ENCODE results near the gene TBX10. TPM values are rescaled to one million over a fixed set of nuclear protein-coding genes. Genes with fewer than 3 reads are reported as not detected.
"Not testable (repeated sequence)": the region's sequence is repeated elsewhere in the genome, so short reads cannot be mapped to it uniquely, and the experiment has no call there.

Gene TBX10
- total RNA-seq, 1 donor from 2014 or later = not detected

DNA sequence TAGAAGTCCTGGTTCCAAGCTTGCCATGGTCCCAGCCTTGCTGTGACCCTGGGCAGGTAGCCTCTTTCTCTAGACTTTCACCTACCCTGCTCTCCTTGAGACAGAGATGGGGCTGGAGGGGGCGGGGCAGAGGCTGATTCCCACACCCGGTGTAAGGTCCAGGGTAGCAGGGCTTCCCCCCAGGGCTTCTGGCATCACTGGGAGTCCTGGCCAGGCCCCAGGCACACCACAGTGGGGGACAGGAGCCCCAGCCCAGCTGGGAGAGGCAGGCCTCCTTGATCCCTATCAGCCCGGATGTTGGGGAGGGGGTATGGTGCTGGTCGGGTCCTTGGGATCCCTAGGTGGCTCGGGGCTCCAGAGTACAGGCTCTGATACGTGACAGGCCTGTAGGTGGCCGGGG, 8.2 kb downstream of the TBX10 start:
- no peak for DNase-seq

DNA sequence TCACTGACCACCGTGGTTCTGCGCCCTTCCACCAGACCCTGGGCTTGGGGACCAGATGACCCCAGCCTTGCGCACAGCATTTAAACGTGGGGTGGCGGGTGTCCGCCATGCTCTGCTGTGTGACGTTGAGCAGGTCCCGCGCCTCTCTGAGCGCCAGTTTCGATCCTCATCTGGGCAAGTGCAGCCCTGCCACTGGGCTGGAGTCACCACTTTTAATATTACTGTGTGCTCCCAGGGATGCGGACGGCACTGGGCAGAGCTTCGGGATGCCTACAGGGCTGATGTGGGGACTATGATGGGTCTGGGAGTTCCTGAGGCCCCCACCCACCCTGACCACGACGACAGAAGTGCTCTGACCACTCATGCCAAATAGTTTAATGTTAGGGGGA, 8.6 kb downstream of the TBX10 start:
- no peak for DNase-seq

DNA sequence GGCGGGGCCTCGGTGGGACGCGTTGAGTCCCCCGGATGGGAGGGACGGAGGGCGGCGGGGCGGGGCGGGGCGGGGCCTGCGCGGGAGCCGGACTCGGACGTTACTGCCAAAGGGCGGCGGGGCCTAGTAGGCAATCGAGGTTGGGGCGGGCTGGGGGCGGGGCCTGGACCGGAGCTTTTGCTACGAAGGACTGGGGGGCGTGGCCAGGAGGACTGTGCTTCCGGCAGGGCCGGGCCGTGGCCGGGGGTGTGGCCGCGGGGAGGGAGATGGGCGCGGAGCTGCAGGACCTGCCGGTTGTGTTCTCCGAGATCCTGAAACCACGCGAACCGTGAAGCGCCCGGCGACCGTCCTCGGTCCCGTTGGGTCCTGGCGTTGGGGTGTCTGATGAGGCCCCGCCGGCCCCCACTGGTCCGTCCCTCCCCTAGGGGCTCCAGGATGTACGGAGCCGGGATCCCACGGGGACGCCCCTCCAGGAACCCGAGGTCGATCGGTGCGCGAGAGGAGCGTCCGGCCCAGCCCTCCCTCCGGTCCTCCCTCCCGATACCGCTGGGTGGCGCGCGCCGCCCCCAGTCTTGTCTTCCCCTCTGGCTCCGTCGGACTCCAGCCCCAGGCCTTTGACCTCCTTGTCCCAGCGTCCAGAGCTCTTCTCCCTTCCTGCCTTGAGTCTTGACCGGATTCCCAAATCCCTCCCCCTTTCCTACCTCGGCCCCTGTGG, 9.2 kb downstream of the TBX10 start:
- DNase-seq = peak; percentile 95

DNA sequence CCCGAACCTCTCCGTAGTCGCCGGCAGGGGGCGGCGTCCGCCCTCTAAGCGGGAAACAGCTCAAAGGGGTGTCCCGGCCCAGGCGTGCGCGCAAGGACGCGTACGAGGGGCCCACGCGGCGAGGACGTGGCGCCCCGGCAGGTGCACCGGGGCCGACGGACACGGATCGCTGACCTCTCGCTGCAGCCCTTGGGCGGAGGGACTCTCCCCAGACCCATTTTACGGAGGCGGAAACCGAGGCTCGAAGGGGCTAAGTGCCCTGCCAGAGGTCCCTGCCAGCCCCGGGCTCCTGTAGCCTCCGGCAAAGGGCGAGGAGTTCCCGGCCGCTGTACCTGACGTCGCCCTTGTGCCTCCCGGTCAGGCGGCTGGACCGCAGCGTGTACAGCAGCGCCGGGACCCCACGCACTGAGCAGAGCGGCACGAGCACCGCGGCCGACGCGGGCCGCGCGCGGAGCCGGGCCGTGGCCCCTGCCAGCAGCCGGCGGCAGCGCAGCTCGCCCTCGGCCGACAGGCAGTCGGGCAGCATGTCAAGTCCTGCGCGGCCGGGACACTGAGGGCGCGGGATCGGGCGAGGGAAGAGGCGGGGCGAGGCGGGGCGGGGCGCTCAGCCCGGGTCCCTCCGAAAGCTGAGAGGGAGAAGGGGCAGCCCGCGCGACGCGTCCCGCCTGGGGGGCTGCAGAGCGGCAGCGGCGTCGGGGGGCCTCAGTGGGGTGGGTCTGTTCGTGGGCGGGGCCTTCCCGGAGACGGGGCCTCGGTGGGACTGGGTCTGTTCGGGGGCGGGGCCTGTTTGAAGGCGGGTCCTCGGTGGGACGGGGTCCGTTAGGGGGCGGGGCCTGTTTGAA, 10.0 kb downstream of the TBX10 start, which contains the start of gene NUDT8:
Gene NUDT8, minus strand, starts transcription at position 552 of the 842 bp plus-strand sequence. Its CDS starts 26 bp downstream, at position 526.
- peak; percentile 64 for DNase-seq

DNA sequence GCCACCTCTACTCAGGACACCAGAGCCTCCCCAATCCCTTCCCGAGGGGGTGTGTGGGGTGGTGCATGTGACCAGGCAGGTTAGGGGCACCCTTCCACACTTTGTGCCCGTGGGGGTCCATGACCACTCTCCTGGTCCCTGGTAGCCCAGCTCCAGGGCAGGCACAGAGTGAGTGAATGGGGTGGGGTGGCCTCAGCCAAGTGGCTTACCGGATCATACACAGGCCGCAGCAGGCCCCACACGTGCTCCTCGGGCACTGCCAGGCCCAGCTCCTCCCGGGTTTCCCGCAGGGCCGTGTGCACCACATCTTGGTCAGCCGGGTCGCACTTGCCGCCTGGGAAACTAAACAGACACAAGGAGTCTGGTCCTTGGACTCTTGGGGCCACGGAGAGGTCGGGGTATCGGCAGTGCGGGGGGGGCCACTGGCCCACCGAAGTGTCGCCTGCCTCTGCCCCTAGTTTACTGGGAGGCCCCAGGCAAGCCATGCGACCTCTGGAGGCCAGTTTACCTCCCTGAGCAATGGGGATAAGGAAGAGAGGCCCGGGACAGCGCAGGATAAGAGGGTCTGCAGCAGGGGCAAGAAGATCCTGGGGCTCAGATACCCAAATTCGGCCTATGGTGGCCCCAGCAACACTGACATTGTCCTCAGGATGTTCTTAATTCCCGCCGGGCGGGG, 10.7 kb downstream of the TBX10 start:
- no peak for DNase-seq

DNA sequence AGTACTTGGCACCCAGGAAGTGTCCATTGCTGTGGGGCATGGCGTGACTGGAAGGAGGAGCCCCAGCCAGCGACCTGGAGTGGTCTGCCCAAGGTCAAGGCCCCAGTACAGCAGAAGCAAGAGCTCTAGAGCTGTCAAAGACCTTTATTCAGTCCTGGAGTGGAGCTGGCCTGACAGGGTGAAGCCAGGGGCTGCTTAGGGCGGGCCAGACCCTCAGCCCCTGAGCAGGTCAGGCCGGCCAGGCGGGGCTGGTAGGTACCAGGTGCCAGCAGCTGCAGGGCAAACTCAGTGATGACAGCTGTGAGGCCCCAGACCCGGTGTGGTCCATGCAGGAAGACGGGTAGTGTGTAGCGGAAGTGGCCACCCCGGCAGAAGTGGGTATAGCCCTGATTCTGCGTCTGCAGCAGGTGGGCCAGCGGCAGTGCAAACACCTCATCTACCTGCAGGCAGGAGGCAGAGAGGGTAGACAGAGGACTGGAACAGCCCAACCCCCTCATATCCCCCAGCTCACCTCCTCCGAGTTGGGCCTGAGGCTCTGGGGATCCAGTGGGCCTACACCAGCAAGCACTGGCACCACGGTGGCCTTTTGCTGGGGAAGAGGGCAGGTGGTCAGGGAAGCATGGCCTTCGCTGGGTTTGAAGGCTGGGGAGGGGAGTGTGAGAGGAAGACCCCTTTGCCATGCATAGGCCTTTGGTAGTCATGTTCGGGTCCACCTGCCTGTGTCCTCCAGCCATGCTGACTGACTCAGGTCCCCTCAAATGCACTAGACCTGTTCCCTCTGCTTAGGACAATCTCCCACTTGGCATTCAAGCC, 11.5 kb downstream of the TBX10 start:
- no peak for DNase-seq

DNA sequence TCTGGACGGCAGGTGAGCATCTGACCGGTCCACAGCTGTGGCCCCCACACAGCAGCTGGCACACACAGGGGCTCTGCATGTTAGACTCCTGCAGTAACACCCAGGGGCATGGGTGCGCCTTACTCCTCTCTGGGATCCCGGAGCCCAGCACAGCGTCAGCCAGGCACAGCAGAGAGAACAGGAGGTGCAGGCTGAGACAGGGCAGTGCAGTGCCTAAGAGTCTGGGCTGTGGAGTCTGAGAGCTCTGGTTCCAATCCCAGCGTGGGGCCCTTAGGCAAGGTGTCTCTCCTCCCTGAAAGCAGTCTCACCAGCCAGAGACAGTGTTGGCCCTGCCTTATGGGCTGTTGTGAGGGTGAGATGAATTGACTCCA, 12.1 kb downstream of the TBX10 start:
- no peak for DNase-seq

DNA sequence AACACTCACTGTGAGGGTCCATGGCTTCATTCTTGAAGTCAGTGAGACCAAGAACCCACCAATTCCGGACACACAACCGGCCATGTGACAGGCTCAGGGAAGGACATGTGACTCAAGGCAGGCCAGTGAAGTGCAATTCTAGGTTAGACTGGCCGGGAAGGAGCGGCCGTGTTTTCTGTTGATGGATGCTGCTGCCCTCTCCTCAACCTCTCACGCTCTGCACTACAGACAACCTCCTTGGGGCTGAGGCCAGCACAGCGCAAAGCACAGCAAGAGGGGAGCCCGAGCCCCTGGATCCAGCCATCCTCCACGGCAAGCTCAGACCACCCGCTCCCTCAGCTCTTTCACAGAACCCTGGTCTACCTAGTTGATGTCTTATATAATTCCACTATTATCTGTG, 12.6 kb downstream of the TBX10 start:
- no peak for DNase-seq

DNA sequence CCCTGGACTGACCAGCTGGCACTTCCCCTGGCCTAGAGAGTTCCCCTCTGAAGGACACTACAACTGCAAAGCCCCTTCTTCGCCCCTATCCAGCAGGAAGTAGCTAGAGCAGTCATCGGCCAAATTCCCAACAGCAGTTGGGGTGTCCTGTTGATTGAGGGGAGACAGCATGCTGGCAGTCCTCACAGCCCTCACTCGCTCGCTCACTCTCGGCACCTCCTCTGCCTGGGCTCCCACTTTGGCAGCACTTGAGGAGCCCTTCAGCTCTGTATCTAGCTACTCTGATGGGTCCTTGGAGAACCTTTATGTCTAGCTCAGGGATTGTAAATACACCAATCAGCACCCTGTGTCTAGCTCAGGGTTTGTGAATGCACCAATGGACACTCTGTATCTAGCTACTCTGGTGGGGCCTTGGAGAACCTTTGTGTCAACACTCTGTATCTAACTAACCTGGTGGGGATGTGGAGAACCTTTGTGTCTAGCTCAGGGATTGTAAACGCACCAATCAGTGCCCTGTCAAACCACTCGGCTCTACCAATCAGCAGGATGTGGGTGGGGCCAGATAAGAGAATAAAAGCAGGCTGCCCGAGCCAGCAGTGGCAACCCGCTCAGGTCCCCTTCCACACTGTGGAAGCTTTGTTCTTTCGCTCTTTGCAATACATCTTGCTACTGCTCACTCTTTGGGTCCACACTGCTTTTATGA, 13.3 kb downstream of the TBX10 start:
- DNase-seq = not testable (repeated sequence)

DNA sequence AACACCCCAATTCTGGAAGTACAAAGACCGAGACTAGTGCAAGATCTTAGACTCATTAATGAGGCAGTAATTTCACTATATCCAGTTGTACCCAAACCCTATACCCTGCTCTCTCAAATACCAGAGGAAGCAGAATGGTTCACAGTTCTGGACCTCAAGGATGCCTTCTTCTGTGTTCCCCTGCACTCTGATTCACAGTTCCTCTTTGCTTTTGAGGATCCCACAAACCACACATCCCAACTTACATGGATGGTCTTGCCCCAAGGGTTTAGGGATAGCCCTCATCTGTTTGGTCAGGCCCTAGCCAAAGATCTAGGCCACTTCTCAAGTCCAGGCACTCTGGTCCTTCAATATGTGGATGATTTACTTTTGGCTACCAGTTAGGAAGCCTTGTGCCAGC, 15.8 kb downstream of the TBX10 start:
- not testable (repeated sequence) for DNase-seq

DNA sequence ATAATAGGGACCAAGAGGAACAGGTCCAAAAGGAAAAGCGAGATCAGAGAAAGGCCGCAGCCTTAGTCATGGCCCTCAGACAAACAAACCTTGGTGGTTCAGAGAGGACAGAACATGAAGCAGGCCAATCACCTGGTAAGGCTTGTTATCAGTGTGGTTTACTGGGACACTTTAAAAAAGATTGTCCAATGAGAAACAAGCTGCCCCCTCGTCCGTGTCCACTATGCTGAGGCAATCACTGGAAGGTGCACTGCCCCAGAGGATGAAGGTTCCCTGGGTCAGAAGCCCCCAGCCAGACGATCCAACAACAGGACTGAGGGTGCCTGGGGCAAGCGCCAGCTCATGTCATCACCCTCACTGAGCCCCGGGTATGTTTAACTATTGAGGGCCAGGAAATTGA, 16.7 kb downstream of the TBX10 start:
- DNase-seq = not testable (repeated sequence)

DNA sequence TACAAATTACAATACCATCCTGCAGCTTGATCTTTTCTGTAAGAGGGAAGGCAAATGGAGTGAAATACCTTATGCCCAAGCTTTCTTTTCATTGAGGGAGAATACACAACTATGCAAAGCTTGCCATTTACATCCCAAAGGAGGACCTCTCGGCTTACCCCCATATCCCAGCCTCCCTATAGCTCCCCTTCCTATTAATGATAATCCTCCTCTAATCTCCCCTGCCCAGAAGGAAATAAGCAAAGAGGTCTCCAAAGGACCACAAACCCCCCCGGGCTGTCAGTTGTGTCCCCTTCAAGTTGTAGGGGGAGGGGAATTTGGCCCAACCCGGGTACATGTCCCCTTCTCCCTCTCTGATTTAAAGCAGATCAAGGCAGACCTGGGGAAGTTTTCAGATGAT, 17.6 kb downstream of the TBX10 start:
- DNase-seq = not testable (repeated sequence)

DNA sequence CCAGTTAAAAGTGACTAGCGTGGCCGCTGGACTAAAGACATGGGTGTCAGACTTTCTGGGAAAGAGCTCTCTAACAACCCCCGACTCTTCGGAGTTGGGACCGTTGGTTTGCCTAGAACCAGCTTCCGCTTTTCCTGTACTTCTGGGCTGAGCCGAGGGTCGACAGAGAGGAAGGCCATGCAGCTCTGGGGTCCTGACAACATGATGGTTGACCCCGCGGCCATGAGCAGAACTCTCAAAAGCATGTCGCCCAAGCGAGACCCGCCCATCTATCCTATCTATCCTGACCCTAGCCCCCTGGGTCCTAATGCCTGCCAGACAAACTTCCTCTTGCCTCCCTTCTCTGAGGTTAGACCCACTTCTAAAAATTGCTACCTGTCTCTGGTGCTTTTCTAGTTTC, 18.9 kb downstream of the TBX10 start:
- DNase-seq = not testable (repeated sequence)

DNA sequence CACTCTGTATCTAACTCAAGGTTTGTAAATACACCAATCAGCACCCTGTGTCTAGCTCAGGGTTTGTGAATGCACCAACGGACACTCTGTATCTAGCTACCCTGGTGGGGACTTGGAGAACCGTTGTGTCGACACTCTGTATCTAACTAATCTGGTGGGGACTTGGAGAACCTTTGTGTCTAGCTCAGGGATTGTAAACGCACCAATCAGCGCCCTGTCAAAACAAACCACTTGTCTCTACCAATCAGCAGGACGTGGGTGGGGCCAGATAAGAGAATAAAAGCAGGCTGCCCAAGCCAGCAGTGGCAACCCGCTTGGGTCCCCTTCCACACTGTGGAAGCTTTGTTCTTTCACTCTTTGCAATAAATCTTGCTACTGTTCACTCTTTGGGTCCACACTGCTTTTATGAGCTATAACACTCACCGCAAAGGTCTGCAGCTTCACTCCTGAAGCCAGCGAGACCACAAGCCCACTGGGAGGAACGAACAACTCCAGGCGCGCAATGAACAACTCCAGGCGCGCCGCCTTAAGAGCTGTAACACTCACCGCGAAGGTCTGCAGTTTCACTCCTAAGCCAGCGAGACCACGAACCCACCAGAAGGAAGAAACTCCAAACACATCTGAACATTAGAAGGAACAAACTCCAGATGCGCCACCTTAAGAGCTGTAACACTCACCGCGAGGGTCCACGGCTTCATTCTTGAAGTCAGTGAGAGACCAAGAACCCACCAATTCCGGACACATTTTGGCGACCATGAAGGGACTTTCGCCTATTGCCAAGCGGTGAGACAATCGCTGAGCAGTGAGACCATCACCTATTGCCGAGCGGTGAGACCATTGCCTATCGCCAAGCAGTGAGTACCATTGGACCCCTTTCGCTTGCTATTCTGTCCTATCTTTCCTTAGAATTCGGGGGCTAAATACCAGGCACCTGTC, 19.6 kb downstream of the TBX10 start:
- DNase-seq = not testable (repeated sequence)

DNA sequence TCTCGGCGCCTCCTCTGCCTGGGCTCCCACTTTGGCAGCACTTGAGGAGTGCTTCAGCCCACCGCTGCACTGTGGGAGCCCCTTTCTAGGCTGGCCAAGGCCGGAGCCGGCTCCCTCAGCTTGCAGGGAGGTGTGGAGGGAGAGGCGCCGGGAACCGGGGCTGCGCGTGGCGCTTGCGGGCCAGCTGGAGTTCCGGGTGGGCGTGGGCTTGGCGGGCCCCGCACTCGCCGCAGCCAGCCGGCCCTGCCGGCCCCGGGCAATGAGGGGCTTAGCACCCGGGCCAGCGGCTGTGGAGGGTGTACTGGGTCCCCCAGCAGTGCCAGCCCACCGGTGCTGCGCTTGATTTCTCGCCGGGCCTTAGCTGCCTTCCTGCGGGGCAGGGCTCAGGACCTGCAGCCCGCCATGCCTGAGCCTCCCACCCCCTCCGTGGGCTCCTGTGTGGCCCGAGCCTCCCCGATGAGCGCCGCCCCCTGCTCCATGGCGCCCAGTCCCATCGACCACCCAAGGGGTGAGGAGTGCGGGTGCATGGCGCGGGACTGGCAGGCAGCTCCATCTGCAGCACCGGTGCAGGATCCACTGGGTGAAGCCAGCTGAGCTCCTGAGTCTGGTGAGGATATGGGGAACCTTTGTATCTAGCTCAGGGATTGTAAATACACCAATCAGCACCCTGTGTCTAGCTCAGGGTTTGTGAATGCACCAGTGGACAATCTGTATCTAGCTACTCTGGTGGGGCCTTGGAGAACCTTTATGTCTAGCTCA, 20.5 kb downstream of the TBX10 start:
- not testable (repeated sequence) for DNase-seq

DNA sequence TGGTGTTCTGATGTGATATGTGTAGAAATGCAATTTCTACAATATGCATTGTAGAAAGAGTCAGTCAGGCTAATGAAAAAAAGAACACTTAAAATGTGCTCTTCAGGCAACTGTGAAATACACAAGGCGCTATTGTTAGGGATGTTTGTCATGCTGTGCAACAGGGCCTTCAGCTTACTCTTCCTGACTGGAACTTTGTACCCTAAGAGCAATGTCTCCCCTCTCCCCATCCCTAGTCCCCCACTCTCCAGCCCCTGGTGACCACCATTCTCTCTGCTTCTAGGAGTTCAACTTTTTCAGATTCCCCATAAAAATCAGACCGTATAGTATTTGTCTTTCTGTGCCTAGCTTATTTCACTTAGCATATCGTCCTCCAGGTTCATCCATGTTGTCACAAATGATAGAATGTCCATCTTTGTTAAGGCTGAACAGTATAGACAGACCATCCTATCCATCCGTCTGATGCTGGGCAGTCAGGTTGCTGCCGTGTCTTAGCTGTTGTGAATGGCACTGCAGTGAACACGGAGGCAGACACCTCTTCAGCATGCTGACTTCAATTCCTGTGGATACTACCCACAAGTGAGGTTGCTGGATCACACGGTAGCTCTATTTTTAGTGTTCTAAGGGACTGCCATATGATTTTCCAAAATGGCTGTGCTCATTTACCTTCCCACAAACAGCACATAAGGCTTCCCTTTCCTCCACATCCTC, 22.2 kb downstream of the TBX10 start:
- DNase-seq = no peak

DNA sequence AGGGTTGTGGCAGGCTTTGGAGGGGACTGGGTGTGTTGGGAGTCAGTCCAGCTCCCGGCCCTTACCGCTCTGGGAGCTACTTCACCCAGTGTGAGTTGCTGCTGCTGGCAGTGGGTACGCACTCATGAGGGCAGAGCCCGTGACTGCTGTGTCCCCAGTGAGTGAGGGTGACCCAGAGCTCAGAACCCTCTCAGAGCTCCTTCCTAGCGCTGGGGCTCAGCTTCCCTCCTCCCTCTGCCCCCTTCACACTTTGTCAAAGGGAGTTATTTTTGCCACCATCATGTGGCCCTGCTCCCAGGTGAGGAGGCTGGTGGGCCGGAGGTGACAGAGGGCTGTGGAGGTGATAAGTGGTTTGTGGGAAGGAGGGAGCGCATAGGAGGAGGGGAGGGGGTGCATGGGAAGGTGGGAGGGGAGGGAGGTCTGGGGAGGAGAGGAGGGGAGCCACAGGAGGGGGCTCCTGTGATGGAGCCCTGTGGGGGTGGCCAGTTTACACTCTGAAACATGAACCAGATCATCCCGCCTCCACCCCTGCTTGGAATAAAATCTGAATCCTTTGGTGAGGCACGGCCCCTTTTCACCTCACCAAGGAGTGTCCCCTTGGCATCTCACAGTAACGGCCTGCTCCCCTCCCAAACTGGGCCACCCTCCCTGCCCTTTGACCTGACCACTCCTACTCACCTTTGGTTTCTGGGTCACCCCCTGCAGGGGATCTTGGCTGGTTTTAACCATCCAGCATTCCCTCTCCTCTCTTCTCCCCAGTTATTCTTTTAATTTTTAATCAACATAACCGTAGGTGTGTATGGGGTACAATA, 22.9 kb downstream of the TBX10 start:
- DNase-seq = no peak
